GM10847 (cell line): ENCODE measurements around the gene LDB1.

ENCODE experiments used
- POLR2A ChIP-seq: IDR thresholded peaks from 2 replicates; pipeline ENCODE4 v1.6.1; 2011; ENCODE audit not compliant: insufficient read length; ENCODE audit errors: extremely low read depth

The LDB1 gene

GRCh38 chr10:102096449-102096848, 23.7 kb downstream of the LDB1 start:
- no peak for TF ChIP-seq POLR2A

- no peak for TF ChIP-seq POLR2A
These were observed 29.4 kb downstream of the LDB1 start for GRCh38 chr10:102090772-102091171.

- TF ChIP-seq POLR2A: no peak
These were observed 34.0 kb downstream of the LDB1 start for GRCh38 chr10:102086196-102086595.

GRCh38 chr10:102085336-102085735, 34.8 kb downstream of the LDB1 start:
- no peak for TF ChIP-seq POLR2A

GRCh38 chr10:102083541-102083940, 36.6 kb downstream of the LDB1 start:
- no peak for TF ChIP-seq POLR2A

GRCh38 chr10:102072673-102073527, 47.3 kb downstream of the LDB1 start:
- TF ChIP-seq POLR2A: no peak

- TF ChIP-seq POLR2A: no peak
These were observed 51.1 kb downstream of the LDB1 start for GRCh38 chr10:102069071-102069470.

GRCh38 chr10:102068216-102068615, 52.0 kb downstream of the LDB1 start:
- TF ChIP-seq POLR2A: no peak

- TF ChIP-seq POLR2A: no peak
These were observed 52.9 kb downstream of the LDB1 start for GRCh38 chr10:102067091-102067916.

GRCh38 chr10:102066399-102067088, 53.6 kb downstream of the LDB1 start:
- no peak for TF ChIP-seq POLR2A

GRCh38 chr10:102065561-102066398, 54.4 kb downstream of the LDB1 start:
- no peak for TF ChIP-seq POLR2A

GRCh38 chr10:102064868-102065560, 55.2 kb downstream of the LDB1 start, which contains the start of gene HPS6:
Gene HPS6, plus strand, starts transcription at chr10:102065349. Its CDS starts 126 bp downstream, at chr10:102065475.
- TF ChIP-seq POLR2A: peak; percentile 74

- no peak for TF ChIP-seq POLR2A
These were observed 55.7 kb downstream of the LDB1 start for GRCh38 chr10:102064503-102064867.

GRCh38 chr10:102059987-102060386, 60.2 kb downstream of the LDB1 start:
- TF ChIP-seq POLR2A: no peak
